HG03280 (cell line): ENCODE results near the gene ZBTB20.
A peak's percentile ranks its signal among the peaks of the same experiment; 100 is the strongest.

Experiments used
- ATAC-seq: cut with Tn5 transposase; IDR thresholded peaks from one replicate; pipeline ENCODE4 v1.9.1; 2021; ENCODE audit warnings: mild to moderate bottlenecking, moderate library complexity; ENCODE audit not compliant: unreplicated experiment

ZBTB20 gene

GRCh38 chr3:114453361-114453780 lies 693.7 kb downstream of the ZBTB20 start:
- no peak for ATAC-seq

- no peak for ATAC-seq
Measured at GRCh38 chr3:114452937-114453336, 694.2 kb downstream of the ZBTB20 start.

GRCh38 chr3:114452256-114452655 lies 694.8 kb downstream of the ZBTB20 start:
- ATAC-seq: no peak

DNA sequence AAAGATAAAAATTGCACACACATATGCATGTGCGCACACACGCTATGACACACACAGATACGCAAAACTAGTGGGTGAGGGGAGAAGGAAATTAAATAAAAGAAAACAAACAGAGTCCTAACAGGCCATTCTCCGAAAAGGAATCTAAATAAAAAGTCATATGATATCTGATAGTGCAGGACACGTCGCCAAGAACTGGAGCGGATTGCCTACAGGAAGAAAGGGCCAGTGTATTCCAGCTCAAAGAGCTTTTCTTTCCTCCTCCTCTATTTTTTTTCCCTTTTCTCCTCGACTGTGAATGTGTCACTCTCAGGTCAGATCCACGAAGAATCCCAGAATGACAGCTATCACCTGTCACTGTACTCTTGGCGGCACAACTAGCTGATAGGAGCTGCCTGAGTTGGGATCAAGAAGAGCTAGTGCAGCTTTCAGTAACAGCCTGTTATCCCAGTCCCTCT lies 695.5 kb downstream of the ZBTB20 start:
- ATAC-seq: no peak

- no peak for ATAC-seq
Measured at GRCh38 chr3:114451051-114451451, 696.0 kb downstream of the ZBTB20 start.

DNA sequence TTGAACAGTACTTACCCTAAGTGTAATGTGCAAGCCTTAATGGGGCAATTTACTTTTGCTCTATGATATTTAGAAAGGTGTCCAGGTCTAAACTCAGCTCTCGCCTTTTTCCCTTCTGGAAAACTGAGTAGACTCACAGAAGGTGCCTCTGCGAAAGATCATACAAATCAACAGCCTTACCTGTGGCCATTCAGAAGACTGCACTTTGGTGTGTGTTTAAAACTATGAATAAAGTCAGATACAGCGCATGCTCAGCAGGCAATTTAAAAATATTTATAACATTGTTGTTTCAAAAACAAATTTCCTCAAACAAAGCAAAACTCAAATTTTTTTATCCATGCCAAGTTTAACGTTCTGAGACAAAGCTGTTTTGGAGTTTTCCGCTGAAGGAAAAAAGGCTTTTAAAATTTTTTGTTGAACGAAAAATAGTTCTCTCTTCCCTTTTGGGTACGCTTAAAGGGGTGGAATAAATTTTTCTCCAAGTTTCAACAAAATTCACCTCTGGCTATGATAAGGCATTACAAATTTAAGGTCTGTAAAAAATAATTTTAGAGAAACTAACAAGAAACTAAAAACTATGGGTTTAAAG lies 697.0 kb downstream of the ZBTB20 start:
- no peak for ATAC-seq

- ATAC-seq: peak; percentile 41
Measured at GRCh38 chr3:114449271-114450007, 697.6 kb downstream of the ZBTB20 start.

GRCh38 chr3:114447950-114448479 lies 699.1 kb downstream of the ZBTB20 start:
- ATAC-seq: no peak

DNA sequence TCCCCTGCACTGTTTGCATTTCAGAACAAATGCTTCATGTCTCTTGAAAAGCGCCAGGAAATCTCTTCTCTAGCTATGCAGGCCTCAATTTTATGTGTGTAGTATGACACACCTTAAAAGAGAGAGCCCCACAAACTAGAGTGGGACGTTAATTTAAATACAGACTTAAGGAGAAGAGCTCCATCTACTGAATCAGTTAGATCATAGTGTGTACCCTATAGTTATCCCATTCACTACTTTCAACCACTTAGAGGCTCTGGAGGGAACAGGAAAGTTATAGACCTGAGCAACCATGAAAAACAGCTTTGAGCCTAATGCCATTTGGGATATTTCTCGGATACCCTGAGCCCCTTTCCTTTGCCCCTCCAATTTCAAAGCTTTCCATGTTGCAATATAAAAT lies 699.5 kb downstream of the ZBTB20 start:
- no peak for ATAC-seq

DNA sequence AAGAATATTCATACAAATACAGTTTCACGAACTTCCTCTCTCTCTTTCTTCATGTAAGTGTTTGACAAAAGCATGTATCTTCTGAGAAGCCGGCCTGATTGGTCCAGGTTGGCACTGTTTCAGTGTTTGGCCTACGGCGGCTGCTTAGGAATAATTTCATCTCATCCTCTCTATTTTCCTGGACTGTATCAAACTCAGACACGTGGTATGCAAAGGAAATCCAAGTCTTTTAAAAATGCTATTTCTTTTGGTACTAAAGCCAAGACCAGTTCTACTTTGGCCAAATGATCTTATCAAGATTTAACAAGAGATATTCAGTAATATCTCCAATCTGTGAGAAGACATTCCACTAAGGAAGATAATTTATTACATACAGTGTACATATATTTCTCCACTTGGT lies 700.5 kb downstream of the ZBTB20 start:
- ATAC-seq: no peak

- no peak for ATAC-seq
Measured at GRCh38 chr3:114445233-114445632, 701.9 kb downstream of the ZBTB20 start.

DNA sequence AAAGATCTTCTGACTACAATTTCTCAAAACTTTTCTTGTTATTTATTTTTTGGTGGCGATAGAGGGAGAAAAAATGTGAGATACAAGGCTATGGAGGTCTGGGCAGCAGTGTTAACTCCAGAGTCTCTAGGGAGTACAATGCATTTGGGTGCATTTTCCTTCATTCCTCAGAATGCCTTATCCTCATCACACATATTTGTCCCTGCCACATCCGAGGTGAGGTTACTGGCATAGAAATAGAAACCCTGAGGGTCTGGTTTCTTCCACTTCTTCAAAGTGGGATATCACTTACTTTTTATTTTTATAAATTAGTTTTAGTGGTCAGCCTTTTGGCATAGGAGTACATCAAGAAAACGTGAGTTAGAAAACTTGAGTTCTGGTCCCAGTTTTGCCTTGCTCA lies 702.9 kb downstream of the ZBTB20 start:
- no peak for ATAC-seq

DNA sequence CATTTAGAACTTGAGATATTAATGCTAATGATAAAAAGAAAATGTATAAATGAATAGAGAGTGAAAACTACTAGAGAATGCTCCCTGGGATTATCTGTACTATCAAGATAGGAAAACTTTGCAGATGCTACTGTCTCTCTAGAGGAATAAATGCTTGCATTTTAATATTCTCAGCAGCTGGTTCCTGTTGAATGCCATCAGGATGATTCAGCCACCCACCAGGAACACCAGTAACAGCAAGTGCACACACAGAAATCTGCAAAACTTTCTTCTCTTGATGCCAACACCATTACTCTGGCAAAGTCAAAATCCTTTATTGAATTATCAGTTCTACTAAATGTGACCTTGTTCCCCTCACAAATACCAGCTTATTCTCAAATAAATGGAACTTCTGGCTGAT lies 704.8 kb downstream of the ZBTB20 start:
- no peak for ATAC-seq

DNA sequence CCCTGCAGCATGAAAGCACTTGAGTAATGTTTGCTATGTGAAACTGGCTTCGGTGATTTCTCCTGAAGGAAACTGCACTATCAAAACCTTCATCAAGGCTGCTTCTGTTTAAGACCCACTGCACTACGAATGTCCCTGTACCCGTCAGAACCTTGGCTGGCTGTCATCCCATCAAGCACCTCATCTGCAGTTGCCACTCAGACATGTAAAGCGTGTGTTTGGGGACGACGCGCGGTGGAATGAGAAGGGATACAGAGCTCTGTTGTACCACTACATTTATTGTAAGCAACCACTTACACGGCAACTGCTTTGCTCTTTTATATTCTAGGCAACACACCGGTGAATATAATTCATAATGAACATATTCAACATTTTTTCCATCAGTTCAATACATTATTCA lies 705.7 kb downstream of the ZBTB20 start:
- no peak for ATAC-seq

GRCh38 chr3:114440700-114441099 lies 706.4 kb downstream of the ZBTB20 start:
- no peak for ATAC-seq

DNA sequence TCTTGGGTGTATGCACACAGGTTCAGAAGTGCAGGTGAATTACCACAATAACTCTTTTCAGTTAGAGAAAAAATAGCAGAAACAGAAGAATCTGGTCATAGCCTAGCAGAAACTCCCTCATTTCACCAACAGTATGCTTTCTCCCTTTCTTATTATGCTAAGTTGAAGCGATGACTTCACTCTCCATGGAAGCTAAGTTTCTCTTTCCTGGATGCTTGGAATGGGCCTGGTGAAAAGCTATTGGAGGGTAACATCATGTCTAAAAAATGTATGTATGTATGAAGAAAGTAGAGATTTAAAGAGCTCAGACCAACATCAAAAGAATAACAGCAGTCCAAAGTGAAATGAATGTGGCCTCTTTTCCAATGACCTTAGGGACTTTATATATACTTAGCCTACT lies 707.8 kb downstream of the ZBTB20 start:
- ATAC-seq: no peak

DNA sequence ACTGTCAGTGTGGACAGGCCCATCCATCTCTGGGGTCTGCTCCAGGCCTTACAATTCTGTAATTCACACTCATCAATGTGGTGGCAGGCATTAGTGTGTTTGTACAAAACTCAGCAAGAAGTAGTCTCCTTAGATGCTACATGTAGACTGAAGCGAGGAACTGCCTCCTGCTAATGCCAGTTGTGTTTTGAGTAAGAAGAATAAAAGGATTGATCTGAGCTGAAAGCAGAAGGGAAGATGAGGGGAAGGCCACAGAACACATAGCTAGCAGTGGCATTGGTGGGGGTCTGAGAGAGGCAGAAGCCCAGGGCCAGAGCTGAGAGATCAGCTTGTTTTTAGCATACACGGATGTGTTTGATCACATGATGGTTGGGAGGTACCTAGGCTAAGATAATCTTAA lies 709.2 kb downstream of the ZBTB20 start:
- ATAC-seq: no peak

DNA sequence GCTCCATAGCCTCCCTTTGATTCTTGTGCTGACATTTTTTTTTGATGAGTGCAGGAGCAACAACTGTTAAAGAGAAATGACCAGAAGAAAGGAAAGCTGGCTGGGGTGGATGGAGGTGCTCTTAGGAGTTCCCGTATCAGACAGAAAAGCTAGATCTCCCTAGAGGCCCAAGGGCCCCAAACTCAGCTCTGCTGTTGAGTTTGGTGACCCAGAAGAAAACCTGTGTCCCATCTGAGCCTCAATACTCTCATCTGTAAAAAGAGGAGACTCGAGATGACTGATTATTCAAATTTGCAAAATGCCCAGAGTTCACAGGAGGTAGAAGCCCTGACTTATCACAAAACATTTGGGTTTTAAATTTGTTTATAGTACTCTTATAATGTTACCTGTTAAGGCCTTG lies 710.9 kb downstream of the ZBTB20 start:
- no peak for ATAC-seq

DNA sequence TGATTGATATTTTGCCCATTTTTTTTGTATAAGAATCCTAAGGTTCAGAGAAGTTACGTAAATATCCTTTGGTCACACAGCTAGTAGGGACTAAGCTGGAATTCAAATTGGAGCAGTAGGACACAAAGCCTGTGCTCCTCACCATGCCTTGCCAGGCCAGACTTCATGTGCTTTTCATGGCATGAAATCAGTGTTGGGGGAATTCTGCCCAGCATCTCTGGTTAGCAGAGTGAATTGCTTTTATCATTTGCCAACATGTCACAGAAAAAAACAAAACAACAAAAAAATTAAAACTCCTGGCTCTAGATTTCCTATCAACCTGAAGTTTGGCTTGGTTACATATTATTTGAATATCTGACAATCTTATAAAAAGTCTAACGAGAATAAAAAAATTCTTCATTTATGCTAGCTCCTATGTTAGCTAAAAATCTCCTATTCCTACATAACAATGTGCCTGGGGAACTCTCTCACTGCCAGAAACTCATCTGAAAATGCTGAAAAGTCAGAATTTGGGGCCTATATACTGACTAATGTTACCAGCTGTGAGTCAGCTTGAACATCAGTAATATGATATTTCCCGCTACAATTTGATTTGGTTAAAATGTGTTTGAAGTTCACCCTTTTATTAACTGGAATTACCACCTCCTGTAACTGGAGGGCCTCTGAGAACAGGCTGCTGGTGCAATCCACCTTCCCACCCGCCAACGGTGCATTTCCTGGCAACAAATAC lies 711.5 kb downstream of the ZBTB20 start:
- ATAC-seq: no peak

DNA sequence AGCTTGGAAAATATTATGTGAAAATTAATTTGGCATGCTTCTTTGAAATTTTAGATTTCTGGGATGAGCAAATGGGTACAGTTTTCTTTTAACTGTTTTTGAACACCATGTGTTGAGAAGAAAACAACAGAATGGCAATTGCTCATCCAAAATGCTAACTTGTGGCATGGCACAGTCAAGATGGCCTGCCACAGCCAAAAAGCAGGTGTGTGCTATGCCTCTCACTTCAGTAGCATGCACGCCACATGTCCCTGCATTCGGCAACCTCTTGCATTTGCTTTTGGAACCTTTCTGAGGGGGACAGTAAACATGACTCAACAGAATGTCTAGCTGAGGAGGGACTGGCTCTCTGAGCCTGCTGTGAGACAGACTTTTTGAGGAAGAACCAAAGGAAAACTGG lies 714.8 kb downstream of the ZBTB20 start:
- no peak for ATAC-seq

DNA sequence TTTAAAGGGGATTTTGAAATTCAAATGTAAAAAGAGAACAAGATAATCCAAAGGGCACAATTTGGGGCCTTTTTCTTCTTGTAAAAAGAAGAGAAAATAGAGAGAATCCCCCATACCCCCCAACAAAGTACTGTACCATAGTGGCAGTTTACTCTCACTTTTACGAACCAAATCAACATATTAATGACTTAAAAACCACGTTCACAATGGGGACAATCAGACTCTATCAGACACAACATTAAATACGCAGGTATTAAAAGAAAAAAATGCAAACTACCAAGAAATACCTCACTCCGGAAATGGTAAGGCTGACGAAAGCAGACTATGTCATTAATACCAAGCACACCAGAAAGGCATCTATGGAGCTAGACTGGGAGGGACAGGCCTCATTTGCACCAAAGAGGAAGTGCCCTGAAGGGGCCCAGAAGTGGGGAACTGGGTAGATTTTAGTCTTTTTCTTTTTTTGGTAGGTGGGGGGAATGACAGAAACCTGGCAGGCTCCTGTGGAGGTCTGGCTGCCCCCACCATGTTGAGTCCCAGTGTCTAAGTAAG lies 719.0 kb downstream of the ZBTB20 start:
- ATAC-seq: peak; percentile 84
